Stimulated activated CD8-positive, alpha-beta memory T cell treated with anti-CD3 and anti-CD28 coated beads, Interleukin-2, amount 100 ng/mL, for 48 hours (primary cell): ENCODE results near the gene EEF1A2.

Experiments used
- DNase-seq, 2 donors: peaks; one replicate each; pipeline ENCODE4 v3.0.0-alpha.2; 2020; ENCODE audit warnings: low read depth in 2 of 2

Gene EEF1A2

DNA sequence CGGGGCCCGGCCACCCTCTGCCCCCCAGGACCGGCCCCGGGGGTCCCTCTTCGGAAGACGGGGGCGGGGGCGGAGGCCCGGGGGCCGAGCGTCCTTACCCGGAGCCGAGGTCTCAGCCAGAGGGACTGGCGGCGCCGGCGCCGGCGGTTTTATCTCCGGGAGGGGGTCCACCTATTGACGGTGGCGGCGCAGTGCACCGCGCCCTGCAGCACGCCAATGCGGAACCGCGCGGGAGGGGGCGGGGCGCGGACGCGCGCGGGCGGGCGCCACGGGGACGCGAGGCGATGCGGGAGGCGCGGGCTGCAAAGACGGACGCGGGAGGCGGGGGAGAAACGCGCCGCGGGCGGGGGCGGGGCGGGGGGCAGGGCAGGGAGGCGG, at the start of gene EEF1A2:
Gene EEF1A2 (minus strand): TSS at position 124 of the 378 bp plus-strand sequence. CDS start 1,320 bp downstream, outside the sequence.
- DNase-seq = no peak

DNA sequence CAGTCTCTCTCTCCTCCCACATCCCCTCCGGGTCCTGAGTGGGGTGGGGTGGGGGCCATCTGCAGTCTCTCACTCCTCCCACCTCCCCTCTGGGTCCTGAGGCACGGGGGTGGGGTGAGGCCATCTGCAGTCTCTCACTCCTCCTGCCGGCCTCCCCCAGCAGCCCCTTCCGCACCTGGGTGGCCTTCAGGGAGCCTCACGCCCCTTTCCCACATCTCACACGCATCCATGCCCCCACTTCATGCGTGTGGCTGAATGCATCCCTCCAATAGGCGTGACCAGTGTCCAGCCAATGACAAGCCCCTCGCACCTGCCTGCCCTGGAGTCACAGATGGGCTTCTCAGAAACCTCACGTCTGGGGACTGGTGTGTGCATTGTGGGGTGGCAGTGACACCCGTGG, 49.7 kb upstream of the EEF1A2 start:
- DNase-seq = no peak

DNA sequence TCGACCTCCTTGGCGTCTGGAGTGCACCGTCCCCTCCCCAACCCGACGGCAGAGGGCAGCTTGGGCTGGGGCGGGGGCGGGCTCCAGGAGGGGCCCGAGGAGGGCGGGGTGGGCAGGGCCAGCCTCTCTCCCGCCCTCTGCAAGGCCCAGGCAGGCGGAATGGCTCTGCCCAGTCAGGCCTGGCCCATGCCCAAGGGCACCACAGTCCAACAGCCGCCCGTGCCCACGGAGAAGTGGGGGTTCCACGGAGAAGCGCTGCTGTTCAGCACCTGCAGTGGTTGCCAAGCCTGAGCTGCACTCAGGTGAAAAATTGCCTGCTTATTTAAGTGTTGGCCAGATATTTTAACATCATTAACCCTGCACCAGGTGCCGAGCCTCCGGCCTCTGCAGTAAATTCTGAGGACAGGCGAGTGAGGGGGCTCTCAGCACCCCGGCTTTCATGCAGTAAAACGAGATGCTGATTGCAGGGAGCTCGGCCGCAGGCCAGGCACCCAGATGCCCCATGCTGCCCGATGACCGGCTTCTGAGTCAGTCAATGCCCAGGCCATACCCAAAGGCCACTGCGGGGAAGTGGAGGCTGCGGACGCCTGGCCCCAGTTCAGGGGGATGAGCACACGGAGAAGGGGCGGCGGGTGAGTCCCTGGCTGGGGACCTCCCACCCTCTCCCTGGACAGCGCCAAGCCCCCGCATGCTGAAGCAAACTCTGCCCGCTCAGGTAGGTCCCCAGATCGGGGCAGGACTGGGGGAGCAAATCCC, 49.0 kb upstream of the EEF1A2 start, which contains the start of gene SRMS:
Gene SRMS (minus strand): TSS at position 25 of the 756 bp plus-strand sequence. CDS start 286 bp downstream, outside the sequence.
- DNase-seq = no peak

DNA sequence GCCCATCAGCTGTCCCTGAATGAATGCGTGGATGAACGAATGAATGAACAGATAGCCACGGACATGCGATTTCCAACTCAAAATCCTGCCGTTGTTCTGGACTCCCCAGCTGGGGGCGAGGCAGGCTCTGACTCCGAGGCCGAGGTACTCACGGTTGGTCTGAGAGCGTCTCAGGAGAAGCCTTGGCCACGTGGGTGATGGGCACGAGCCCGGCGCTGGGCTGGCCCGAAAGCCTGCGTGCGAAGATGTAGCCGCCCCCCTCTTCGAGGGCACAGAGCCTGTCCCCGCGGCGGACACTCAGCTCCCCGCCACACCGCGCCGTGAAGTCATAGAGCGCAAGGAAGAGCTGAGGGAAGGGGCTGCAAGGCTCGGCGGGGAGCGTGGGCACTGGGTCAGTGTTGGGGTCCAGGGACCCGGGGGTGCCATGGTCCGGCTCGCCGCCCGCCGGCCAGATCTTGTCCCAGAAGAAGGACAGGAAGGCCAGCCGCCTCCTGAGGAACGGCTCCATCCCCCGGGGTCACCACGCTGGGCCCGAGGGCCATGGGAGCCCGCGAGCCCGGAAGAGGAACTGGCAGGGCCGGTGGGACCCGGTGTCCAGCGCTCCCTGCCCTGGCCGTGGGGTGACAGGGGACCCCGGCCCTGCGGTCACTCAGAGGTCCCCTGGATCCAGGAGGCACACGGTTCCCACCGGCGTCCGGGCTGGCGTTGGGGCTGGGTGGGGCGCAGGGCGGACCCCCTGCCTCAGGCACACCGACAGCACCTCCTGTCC, 48.3 kb upstream of the EEF1A2 start:
- DNase-seq = no peak

DNA sequence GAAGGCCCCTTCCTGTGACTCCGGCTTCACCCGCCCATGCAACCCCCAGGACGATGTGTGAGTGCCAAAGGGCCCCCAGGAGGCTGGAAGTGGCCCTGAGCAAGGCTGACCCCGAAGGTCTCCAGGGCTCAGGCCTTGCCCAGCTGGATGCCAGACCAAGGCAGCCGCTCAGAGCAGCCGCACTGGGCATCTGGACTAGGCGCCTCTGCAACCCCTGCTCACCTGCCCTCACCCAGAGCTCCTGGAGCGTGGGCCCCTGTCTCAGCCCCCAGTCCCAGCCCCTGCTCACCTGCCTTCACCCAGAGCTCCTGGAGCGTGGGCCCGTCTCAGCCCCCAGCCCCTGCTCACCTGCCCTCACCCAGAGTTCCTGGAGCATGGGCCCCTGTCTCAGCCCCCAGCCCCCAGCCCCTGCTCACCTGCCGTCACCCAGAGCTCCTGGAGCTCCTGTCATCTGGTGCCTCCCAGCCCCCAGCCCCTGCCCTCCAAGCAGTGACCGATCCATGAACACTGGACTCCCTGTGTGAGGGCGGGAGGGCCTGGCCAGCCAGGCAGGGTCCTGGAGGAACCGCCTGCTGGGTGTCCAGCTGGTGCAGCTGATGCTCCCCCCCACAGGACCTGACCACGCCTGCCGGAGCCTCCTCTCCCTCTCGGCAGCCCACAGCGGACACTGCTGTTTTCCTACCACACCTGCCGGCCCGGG, 47.5 kb upstream of the EEF1A2 start:
- DNase-seq = no peak

DNA sequence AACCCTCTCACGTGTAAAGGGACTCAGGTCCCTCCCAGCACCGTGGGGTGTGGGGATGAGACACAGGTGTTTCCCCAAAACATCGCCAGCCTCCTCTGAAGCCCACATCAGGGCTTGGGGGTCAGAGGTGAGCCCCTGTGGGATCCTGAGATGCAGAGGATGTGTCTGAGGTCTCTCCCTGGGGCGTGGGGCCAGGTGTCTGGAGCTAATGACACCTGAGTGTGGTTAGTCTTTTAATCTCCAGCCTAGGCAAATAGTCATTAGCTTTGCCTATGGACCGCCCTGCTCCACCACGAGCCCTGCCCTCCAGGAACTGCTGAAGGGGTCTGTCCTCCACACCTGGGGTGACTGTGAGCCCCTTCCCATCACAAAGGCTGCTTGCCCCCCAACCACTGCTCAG, 46.9 kb upstream of the EEF1A2 start:
- no peak for DNase-seq

DNA sequence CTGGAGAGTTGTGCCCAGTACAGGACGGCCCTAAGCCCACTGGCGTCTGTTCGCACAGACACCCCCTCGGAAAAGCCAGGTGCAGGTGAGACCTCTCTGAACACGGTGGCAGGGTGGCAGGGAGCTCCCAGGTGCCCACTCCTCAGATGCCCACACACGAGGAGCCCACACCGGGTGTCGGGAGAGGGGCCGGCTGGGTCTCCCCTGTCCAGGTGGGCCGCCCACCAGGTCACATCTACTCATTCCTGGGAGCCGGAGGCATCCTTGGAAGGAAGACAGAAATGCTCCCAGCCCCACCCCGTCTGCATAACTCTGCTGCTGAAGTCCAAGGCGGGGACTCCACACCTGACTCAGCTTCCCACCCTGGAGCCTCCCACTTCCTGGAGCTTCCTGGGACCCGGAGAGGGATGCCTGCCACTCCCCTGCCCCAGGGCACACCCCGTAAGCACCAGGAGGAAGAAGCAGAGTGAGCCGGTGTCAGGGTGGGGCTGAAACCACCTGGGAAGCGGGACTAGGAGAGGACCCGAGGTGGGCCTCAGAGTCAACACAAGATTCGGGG, 46.2 kb upstream of the EEF1A2 start:
- no peak for DNase-seq

DNA sequence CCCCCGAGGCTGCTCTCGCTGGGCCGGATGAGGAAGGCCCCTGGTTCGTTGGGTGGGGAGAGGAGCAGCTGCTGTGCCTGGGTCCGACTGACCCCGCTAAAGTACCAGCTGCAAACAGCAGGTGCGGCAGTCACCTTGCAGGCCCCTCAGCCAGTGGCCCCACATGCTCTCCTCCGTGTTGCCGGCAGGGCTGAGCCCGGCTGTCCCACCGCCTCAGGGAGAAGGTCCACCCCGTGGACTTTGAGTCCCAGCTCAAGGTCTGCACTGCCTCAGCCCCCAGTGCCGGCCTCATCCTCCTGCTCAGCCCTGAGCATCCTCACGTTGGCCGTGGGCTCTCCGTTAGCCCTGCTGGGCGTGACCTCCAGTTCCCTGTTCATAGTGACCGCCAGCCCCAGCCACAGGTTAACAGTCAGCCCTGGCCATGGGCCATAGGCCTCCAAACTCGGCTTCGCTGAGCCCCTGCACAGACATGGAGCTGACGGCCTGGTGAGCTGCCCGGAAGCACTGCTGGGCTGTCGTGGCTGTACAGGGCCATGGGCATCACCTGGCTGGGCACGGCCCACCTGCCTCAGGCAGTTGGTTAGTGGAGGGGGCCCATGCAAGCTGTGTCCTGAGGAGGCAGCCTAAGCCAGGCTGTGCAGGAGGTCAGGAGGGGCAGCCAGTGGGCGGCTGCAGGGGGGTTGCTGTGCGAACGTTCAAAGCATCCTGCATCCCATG, 45.5 kb upstream of the EEF1A2 start:
- no peak for DNase-seq

DNA sequence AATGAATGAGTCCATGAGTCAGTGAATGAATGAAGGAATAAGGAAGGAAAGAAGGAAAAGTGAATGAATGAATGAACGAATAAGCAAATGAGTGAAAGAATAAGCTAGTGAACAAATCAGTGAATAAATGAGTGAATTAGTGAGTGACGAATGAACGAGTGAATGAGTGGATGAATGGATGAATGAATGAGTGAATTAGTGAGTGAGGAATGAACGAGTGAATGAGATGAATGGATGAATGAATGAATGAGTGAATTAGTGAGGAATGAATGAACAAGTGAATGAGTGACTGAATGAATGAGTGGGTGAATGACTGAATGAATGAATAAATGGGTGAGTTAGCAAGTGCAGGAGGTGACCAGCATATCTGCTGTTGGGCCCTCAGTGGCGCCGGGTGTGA, 44.9 kb upstream of the EEF1A2 start:
- DNase-seq = no peak

DNA sequence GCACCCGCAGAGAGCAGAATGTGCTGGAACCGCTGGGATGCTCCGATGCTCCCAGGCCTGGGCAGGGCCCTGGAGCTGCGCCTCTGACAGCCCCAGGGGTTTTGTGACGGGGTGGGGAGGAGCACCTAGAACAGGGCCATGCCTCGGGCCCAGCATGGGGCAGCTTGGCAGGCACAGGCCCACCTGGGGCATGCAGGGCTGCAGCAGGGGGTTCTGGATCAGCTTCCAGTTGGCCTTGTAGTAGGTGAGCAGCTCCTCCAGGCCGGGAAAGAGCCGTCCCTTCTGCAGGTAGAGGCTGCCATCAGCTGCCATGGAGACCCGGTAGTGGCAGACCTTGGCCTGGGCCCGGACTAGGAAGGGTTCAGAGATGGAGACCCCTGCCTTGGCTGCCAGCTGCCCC, 44.2 kb upstream of the EEF1A2 start:
- no peak for DNase-seq

DNA sequence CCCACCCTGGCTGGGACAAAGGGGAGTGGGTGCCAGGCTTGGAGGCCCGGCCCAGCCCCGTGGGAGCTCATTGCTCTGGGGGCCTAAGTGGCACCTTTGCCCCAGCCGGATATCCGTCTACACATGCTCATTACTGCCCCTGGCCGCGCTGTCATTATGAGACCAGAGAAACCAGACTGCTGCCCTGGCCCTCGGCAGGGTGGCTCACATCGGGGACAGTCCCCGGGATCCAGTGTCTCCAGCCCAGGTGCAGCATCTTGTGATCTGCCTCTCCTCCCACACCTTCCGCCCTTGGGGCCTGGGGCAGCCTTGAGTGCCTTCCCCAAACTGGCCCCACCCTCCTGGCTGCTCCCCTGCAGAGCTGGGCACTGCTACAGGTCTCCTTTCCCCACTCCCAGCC, 43.8 kb upstream of the EEF1A2 start:
- no peak for DNase-seq

DNA sequence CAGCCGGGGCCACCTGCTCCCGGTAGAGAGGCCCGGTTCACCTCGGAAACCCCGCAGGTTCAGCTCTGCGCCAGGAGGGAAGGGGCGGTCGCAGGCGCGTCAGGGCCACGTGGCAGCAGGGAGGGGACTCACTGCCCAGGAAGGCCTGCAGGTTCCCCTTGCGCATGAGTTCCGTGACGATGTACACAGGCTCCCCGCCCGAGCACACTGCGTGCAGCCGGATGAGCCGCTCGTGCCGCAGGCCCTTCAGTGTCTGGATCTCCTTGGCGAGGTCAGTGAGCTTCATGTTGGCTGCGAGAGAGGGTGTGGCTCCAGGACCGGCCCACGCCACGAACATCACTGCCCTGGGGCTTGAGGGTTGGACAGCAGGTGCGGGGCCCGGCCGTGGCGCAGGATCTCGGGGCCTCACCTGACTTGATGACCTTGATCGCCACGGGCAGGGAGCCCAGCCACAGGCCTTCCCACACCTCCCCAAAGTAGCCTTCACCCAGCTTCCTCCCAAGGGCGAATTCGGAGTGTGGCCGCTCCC, 43.2 kb upstream of the EEF1A2 start:
- no peak for DNase-seq

DNA sequence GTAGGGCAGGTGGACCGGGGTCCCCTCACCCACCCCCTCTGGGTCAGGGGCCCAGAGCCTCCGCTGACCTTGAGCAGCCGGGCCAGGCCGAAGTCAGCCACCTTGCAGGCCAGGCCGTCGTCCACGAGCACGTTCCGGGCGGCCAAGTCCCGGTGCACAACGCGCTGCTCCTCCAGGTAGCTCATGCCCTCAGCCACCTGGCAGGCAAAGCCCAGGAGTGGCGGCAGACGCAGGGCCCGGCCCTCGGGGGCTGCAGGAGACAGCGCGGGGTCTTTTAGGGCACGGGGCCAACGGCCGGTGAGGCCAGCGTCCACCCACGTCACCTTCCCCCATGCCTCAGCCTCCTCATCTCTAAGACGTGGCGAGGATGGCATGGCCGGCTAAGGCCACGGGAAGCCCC, 42.5 kb upstream of the EEF1A2 start:
- DNase-seq = no peak

DNA sequence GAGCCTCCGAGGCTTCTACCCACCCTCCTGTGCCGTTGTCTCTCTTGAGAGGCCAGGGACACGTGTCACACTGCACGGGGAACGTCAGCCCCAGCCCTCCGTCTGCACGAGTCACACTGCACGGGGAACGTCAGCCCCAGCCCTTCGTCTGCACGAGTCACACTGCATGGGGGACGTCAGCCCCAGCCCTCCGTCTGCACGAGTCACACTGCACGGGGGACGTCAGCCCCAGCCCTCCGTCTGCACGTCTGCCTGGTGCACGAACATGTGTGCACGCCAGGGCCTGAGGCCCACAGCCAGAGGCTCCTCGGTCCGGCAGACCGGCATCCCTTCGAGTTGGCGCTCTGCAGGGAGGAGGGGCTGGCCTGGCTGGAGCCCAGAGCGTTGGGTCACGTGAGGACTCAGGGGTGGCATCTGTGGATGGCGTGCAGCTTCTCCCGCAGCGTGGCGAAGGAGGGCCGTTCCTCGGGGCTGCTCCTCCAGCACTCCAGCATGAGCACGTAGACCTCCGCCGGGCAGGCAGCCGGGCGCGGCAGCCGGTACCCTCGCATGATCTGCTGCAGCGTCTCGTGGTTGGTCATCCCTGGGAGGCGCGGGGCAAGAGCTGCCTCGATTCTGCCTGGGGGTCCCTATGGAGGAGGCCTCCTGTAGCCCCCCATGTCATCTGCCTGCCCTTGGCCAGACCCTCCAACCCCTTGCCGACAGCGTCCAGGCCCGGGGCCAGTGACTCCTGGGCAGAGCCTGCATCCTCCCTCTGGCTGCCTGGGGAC, 41.7 kb upstream of the EEF1A2 start:
- no peak for DNase-seq

DNA sequence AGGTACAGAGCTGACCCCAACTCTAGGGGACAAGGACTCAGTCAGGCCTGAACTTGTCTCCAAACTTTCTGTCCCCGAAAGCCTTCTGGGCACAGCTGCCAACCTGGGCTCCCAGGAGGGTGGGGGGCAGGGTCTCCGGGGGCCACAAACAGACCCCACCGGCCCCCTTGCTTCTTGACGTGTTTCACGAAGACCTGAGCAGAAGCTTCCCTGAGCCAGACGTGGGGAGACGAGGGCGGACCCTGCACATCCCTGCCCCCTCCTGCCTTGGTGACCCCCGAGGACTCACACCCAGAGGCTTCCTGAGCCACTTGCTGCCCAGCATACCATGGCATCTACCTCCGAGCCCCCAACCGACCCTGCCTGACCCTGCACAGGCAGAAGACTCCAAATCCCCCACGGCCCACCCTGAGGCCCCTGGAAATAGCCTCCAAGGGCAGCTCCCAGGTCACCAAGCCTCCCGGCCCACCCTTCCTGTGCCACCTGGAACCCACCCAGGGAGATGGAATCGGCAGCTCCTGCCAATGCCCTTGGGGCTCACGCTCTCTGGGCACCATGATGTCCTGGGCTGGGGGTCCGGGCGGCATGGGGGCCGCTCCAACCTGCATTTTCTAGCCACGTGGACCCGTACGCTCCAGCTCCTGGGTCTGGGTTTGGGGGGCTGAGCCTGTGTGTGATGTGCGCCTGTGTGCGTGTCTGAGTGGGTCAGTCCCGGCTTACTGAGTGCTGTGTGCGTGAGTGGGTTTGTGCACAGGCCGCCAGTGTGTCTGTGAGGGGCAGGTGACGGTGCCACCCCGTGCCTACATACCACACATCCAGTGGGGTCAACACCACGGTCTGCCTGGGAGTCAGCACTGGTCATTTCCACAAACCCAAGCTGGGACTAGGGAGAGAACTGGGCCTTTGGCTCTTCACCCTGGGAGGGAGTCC, 40.8 kb upstream of the EEF1A2 start:
- DNase-seq = no peak

DNA sequence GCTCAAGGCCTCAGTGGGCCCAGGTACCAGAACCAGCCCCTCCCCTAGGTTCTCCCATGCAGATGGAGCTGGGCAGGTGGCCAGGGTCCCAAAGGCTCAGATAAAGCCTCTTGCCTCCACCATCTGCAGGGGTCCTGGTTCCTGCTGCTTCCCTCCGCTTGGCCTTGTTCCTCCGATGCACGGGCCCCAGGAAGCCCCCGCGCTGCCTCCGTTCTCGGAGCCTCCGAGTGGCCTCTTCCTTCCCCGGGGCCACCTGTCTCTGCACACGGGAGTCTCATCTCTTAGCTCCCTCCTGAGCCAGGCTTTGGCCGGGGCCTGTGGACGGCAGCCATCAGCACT, 40.2 kb upstream of the EEF1A2 start:
- no peak for DNase-seq

DNA sequence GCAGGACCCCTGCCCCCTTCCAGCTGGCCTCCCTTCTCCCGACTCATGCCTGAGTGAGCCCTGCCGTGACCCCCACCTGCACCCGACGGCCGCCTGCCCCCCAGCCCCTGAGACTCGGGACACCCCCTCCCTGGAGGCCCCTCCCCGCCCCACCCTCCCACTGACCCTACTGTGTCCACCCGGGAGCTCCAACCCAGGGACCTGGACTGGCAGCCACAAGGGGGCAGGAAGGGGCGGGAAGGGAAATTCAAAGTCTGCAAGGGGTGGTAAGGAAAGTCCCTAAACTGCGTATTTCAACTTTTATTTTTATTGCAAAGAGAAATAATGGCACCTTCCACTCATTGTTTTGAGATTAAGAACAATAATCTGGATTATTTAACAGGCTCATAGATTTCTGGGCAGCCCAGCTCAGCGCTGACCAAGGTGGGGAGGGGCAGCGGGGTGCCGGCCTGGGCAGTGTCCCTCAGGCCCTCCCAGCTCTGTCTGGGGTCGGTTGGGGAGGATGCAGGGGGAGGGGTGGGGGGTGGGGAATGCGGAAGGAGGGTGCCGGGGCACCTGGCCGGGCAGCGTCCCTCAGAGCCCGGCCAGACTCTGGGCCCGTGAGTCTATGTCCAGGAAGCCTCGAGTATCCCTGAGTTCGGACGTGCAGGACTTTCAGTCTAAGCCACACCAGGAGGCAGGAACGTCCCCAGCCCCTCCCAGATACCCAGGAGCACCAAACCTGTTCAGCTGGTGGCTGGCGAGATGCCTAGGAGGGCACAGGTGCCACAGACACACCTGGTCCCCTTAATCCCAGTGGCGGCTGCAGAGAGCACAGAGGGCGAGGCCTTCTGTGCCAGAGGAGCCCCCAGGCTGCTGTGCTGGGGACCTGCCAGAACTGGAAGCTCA, 39.6 kb upstream of the EEF1A2 start:
- no peak for DNase-seq

DNA sequence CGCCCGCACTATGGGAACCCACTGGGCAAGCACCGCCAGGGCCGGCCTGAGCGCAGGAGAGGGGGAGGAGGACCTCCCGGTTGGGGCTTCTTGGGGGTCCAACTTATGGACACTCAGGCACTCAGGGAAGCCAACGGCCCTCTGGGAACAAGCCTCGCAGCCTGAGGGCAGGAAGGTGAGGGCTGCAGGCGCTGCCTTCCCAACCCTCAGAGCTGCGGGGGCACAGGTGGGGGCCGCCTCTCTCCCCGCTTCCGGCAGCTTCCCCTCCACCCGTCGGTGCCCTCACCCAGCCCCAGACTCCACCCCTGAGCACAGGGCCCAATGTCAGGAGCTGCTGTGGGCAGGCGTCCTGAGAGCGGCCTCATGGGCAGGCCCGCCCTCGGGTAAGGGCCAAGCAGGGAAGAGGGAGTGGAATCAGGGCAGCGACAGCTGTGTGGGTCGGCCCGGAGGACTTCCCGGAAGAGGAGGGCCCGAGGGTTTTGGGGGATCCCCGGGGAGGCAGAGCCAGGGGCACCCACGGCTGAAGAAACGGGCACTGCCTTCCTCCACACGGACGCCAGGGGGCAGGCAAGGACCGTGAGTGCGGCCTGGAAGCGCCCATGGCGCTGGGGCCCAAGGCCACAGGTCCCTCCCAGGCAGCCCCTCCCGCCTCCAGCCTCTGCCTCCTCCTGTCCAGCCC, 38.8 kb upstream of the EEF1A2 start:
- DNase-seq = peak; percentile 92 to 93
